UCSD-AML1 (cell line): ENCODE results near the gene BACE1-AS.
"Not testable (repeated sequence)": the region's sequence is repeated elsewhere in the genome, so short reads cannot be mapped to it uniquely, and the experiment has no call there.

Experiments used
- DNase-seq: peaks from one replicate; lab custom pipeline; 2025; ENCODE audit not compliant: unreplicated experiment; lab: John Stamatoyannopoulos, UW

The BACE1-AS gene

GRCh38 chr11:117319214-117319840 is 28.2 kb downstream of the BACE1-AS start:
- no peak for DNase-seq

GRCh38 chr11:117327255-117327566 is 36.1 kb downstream of the BACE1-AS start:
- DNase-seq: not testable (repeated sequence)

- DNase-seq: peak; percentile 91
Measured at GRCh38 chr11:117327567-117328374, 36.6 kb downstream of the BACE1-AS start, which contains the start of gene CEP164. CEP164 (plus strand) TSS chr11:117327854; CDS start chr11:117338587, 10,733 bp downstream.

- DNase-seq: peak; percentile 35
Measured at GRCh38 chr11:117328375-117329010, 37.3 kb downstream of the BACE1-AS start.

- no peak for DNase-seq
Measured at GRCh38 chr11:117332843-117333242, 41.7 kb downstream of the BACE1-AS start.

GRCh38 chr11:117333917-117334316 is 42.8 kb downstream of the BACE1-AS start:
- DNase-seq: no peak

GRCh38 chr11:117334896-117335295 is 43.8 kb downstream of the BACE1-AS start:
- no peak for DNase-seq

GRCh38 chr11:117335399-117335798 is 44.3 kb downstream of the BACE1-AS start:
- no peak for DNase-seq

GRCh38 chr11:117337076-117337475 is 45.9 kb downstream of the BACE1-AS start:
- DNase-seq: no peak
